OCI-LY7 (cell line): ENCODE results near the gene RCL1. TPM values are rescaled to one million over a fixed set of nuclear protein-coding genes. Genes with fewer than 3 reads are reported as not detected.

Experiments used
- BruUV-seq: library from RNA; stranded (reverse); fragments of 400-500 nt; replicated peaks from 2 replicates; lab custom pipeline; 2021; lab: Mats Ljungman, UMichigan
- CTCF ChIA-PET: fragments of 300-600 bp; sonication (Branson Sonifier 250); formaldehyde crosslinking; loops from one replicate; lab custom pipeline; 2022; ENCODE audit warnings: antibody characterized with exemption; ENCODE audit not compliant: unreplicated experiment; lab: Charles Lee
- POLR2A ChIA-PET: fragments of 300-600 bp; sonication (Branson Sonifier 250); formaldehyde crosslinking; loops from one replicate; lab custom pipeline; 2022; ENCODE audit warnings: antibody characterized with exemption; lab: Charles Lee
- DNase-seq: peaks from one replicate; pipeline ENCODE4 v3.0.0-alpha.2; 2015; ENCODE audit warnings: low spot score
- H2AFZ ChIP-seq: fragments of 200-600 bp; sonication (generic), shearing (Covaris generic); 2 replicates; pipeline ENCODE4 v1.6.1; 2014; ENCODE audit warnings: mild to moderate bottlenecking, antibody characterized with exemption, low read length, moderate library complexity
- H3K27ac ChIP-seq: fragments of 200-600 bp; sonication (generic); 2 replicates; pipeline ENCODE4 v1.5.1; 2014; ENCODE audit warnings: mixed run types, low read depth, mild to moderate bottlenecking, moderate library complexity, low read length, inconsistent platforms; ENCODE audit not compliant: poor library complexity, severe bottlenecking
- H3K36me3 ChIP-seq: fragments of 200-600 bp; sonication (generic); 2 replicates; pipeline ENCODE4 v1.6.1; 2014; ENCODE audit warnings: mild to moderate bottlenecking, antibody characterized with exemption, low read length, moderate library complexity, mixed read lengths; ENCODE audit not compliant: insufficient read depth
- H3K4me1 ChIP-seq: fragments of 200-600 bp; sonication (generic); 2 replicates; pipeline ENCODE4 v1.5.1; 2014; ENCODE audit warnings: mild to moderate bottlenecking, low read length; ENCODE audit not compliant: insufficient read depth, poor library complexity, severe bottlenecking
- H3K4me2 ChIP-seq: fragments of 200-600 bp; sonication (generic); 2 replicates; pipeline ENCODE4 v1.6.1; 2014; ENCODE audit warnings: mild to moderate bottlenecking, low read length
- H3K4me3 ChIP-seq: fragments of 200-600 bp; sonication (generic); 2 replicates; pipeline ENCODE4 v1.5.1; 2014; ENCODE audit warnings: mild to moderate bottlenecking, low read depth, low read length; ENCODE audit not compliant: poor library complexity, severe bottlenecking
- H3K79me2 ChIP-seq: fragments of 200-600 bp; sonication (generic); 2 replicates; pipeline ENCODE4 v1.6.1; 2016; ENCODE audit warnings: low read depth, mild to moderate bottlenecking, low read length, moderate library complexity, mixed read lengths; ENCODE audit not compliant: insufficient read depth
- H3K9me2 ChIP-seq: fragments of 200-600 bp; sonication (generic); 2 replicates; pipeline ENCODE4 v1.6.1; 2016; ENCODE audit warnings: mild to moderate bottlenecking, low read length, mixed read lengths; ENCODE audit not compliant: insufficient read depth
- H3K9me3 ChIP-seq: fragments of 200-600 bp; sonication (generic); 2 replicates; pipeline ENCODE4 v1.6.1; 2014; ENCODE audit warnings: mild to moderate bottlenecking, mixed run types, low read length, mixed read lengths
- H4K20me1 ChIP-seq: fragments of 200-600 bp; sonication (generic); 2 replicates; pipeline ENCODE4 v1.6.1; 2014; ENCODE audit warnings: mild to moderate bottlenecking, antibody characterized with exemption, low read length, moderate library complexity, mixed read lengths; ENCODE audit not compliant: insufficient read depth
- CTCF ChIP-seq: fragments of 200-600 bp; sonication (generic); conservative IDR thresholded peaks from 2 replicates; pipeline ENCODE4 v1.5.1; 2014; ENCODE audit warnings: mild to moderate bottlenecking, antibody characterized with exemption, low read length, moderate library complexity, mixed read lengths
- EZH2phosphoT487 ChIP-seq: fragments of 200-600 bp; sonication (generic); IDR thresholded peaks from 2 replicates; pipeline ENCODE4 v1.6.1; 2018; ENCODE audit warnings: low read depth, borderline replicate concordance, mild to moderate bottlenecking, mixed run types, antibody characterized with exemption, low read length, moderate library complexity, mixed read lengths
- intact Hi-C: fragments of 100-400 bp; cut with micrococcal nuclease; formaldehyde crosslinking; loops from one replicate; pipeline ENCODE4 v1.10.0; 2022; ENCODE audit not compliant: unreplicated experiment
- total RNA-seq, 2 experiments: library from RNA; depleted of rRNA in 1 of 2; stranded (reverse); fragments of >200 nt in 1 of 2; shearing (Covaris generic) in 1 of 2; gene quantifications; 2 replicates each; pipeline ENCODE4 v1.2.3, GENCODE V29; 2014 to 2022

RCL1 gene
- total RNA-seq, 2 experiments from 2014 or later: 27.5 to 31.3 TPM

- CTCF ChIA-PET: no interaction called here
- no peak overlapping the region for H3K27ac ChIP-seq
- no TSS peak for BruUV-seq
These were observed 56.6 kb downstream of the RCL1 start for GRCh38 chr9:4849369-4849768.

GRCh38 chr9:4850603-4851310 is 58.0 kb downstream of the RCL1 start:
- no peak for DNase-seq
- TSS peak; percentile 71 for BruUV-seq
- Histone ChIP-seq H3K4me3 (no peak overlapping the region), H4K20me1 (no peaks in the 10 kb centered on the region), H3K9me3 (no peaks in the 10 kb centered on the region), H3K4me1 (no peaks in the 10 kb centered on the region), H3K4me2 (no peak overlapping the region), H3K36me3 (peaks cover 76% of the 10 kb centered on the region), H3K9me2 (no peaks in the 10 kb centered on the region), H2AFZ (no peak overlapping the region), H3K79me2 (no peaks in the 10 kb centered on the region), H3K27ac (no peak overlapping the region)
- POLR2A ChIA-PET: interaction anchor here (0.6 to 1.6 kb wide), 6 partner anchors 14 to 74 kb away, joined by 3 to 4 read pairs (median 3); no protein-coding TSS in a partner anchor
- CTCF ChIA-PET: interaction anchor here (1.0 kb wide), 1 partner anchor 13 kb away, joined by 3 read pairs; no protein-coding TSS in a partner anchor
- TF ChIP-seq CTCF (no peak), EZH2phosphoT487 (no peak)
- intact Hi-C loops: no loop called here

More at GRCh38 chr9:4849369-4849768, 56.6 kb downstream of the RCL1 start:
- Histone ChIP-seq H3K9me2 (no peaks in the 10 kb centered on the region), H4K20me1 (no peaks in the 10 kb centered on the region), H3K36me3 (peaks cover 82% of the 10 kb centered on the region), H3K9me3 (no peaks in the 10 kb centered on the region), H3K4me3 (no peak overlapping the region), H3K79me2 (no peaks in the 10 kb centered on the region), H2AFZ (no peak overlapping the region), H3K4me1 (no peaks in the 10 kb centered on the region), H3K4me2 (no peak overlapping the region)
- POLR2A ChIA-PET: no interaction called here
- TF ChIP-seq EZH2phosphoT487 (no peak), CTCF (0 out of 2 replicates have a peak, but pooled peaks have one; percentile 19)
- DNase-seq: no peak
- intact Hi-C loops: no loop called here

GRCh38 chr9:4852419-4852818 is 59.7 kb downstream of the RCL1 start:
- POLR2A ChIA-PET: interaction anchor here (0.7 kb wide), 1 partner anchor 1940 kb away, joined by 4 read pairs; no protein-coding TSS in a partner anchor

More at GRCh38 chr9:4852419-4852818, 59.7 kb downstream of the RCL1 start:
- CTCF ChIA-PET: no interaction called here
- Histone ChIP-seq H2AFZ (no peak overlapping the region), H3K36me3 (peaks cover 83% of the 10 kb centered on the region), H3K4me1 (no peaks in the 10 kb centered on the region), H3K4me3 (no peak overlapping the region), H3K9me3 (no peaks in the 10 kb centered on the region), H3K79me2 (no peaks in the 10 kb centered on the region), H3K9me2 (no peaks in the 10 kb centered on the region), H4K20me1 (no peaks in the 10 kb centered on the region), H3K27ac (no peak overlapping the region), H3K4me2 (no peak overlapping the region)
- intact Hi-C loops: no loop called here
- no TSS peak for BruUV-seq
- no peak for TF ChIP-seq CTCF
- TF ChIP-seq EZH2phosphoT487: no peak
- no peak for DNase-seq
